ENCODE results near the gene TAGLN3. TPM values are rescaled to one million over a fixed set of nuclear protein-coding genes. Genes with fewer than 3 reads are reported as not detected.
"Not testable (repeated sequence)": the region's sequence is repeated elsewhere in the genome, so short reads cannot be mapped to it uniquely, and the experiment has no call there.

TAGLN3 gene
- total RNA-seq, 4 donors from 2014 or later, result 0.64 to 1.5 (median 0.68) TPM; not detected in 1

DNA sequence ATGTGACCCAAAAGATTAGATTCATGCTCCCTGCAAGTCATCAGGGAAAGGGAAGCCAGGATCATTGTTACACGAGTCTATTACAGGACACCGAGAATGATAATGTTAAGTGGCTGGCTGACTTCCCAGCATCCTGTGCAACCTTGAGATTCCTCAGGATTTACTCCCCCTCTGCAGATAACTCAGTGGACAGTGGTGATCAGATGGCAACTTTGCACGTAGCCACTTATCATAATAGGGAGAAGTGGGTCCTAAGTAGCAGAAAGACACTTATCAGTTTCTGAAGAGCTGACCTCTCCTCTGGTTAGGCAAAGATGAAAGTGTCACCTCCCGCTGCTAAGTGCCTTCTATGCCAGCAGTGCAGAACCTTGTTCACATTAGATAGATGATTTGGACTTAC lies 29.1 kb downstream of the TAGLN3 start:
- in situ Hi-C loops (cut with MboI; ENCODE audit: low pct_ligation_motif_present in 1 of 4, low pct_unique_long_range_greater_than_20kb in 1 of 4, low sequenced_read_pairs in 3 of 4) (no loop called here), intact Hi-C loops (cut with DNase I; ENCODE audit: low total_unique reads) (no loop called here)
- H3K4me3 ChIP-seq, result no peak overlapping the region
- H3K27ac ChIP-seq, result no peak overlapping the region
- no peaks in the 10 kb centered on the region for H3K9me3 ChIP-seq
- no peaks in the 10 kb centered on the region for H3K36me3 ChIP-seq
- WGBS, 2 donors (ENCODE audit: low coverage in 1 of 2), result 60 to 83% methylated on average over 2 to 4 of the region's 4 CpGs
- DNase-seq, result no peak
- H3K4me1 ChIP-seq, result no peaks in the 10 kb centered on the region
- no peaks in the 10 kb centered on the region for H3K27me3 ChIP-seq
- TF ChIP-seq POLR2A (IDR thresholded peaks at IDR 0.05), result no peak
- no peak for TF ChIP-seq CTCF (IDR thresholded peaks at IDR 0.05)
- no peak for TF ChIP-seq POLR2AphosphoS5 (IDR thresholded peaks at IDR 0.05)
- no peak for TF ChIP-seq EP300 (IDR thresholded peaks at IDR 0.05; ENCODE audit: low read depth)

DNA sequence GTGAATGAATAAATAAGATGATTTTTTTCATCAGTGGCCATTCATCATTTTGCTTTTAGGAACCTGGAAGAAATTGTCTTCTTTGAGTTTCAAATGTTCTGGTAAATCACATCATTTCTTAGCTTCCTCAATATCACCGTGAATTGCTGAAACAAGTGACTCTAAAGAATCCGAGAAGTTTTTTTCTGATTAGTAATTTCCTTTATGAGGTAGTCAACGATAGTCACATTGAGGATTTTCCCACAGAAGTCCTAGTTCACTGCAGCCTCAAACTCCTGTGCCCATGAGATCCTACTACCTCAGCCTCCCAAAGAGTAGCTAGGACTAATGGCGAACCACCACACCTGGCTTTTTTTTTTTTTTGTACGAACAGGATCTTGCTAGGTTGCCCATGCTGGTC lies 32.2 kb downstream of the TAGLN3 start:
- Histone ChIP-seq H3K4me3 (no peak overlapping the region), H3K27me3 (no peaks in the 10 kb centered on the region), H3K27ac (no peak overlapping the region), H3K9me3 (no peaks in the 10 kb centered on the region), H3K36me3 (no peaks in the 10 kb centered on the region), H3K4me1 (no peaks in the 10 kb centered on the region)
- intact Hi-C loops (cut with DNase I; ENCODE audit: low total_unique reads) (no loop called here), in situ Hi-C loops (cut with MboI; ENCODE audit: low pct_ligation_motif_present in 1 of 4, low pct_unique_long_range_greater_than_20kb in 1 of 4, low sequenced_read_pairs in 3 of 4) (no loop called here)
- DNase-seq, result no peak
- WGBS, 2 donors (ENCODE audit: low coverage in 1 of 2), result 93 to 97% methylated on average over 5 of the region's 5 CpGs
- no peak for TF ChIP-seq EP300 (IDR thresholded peaks at IDR 0.05; ENCODE audit: low read depth)
- no peak for TF ChIP-seq POLR2A (IDR thresholded peaks at IDR 0.05)
- no peak for TF ChIP-seq CTCF (IDR thresholded peaks at IDR 0.05)
- no peak for TF ChIP-seq POLR2AphosphoS5 (IDR thresholded peaks at IDR 0.05)

GRCh38 chr3:112032098-112032731 lies 33.5 kb downstream of the TAGLN3 start:
- H3K4me3 ChIP-seq, result no peak overlapping the region
- no peaks in the 10 kb centered on the region for H3K9me3 ChIP-seq
- H3K27me3 ChIP-seq, result no peaks in the 10 kb centered on the region
- in situ Hi-C loops (cut with MboI; ENCODE audit: low pct_ligation_motif_present in 1 of 4, low pct_unique_long_range_greater_than_20kb in 1 of 4, low sequenced_read_pairs in 3 of 4) (no loop called here), intact Hi-C loops (cut with DNase I; ENCODE audit: low total_unique reads) (no loop called here)
- no peaks in the 10 kb centered on the region for H3K4me1 ChIP-seq
- TF ChIP-seq POLR2AphosphoS5 (IDR thresholded peaks at IDR 0.05), result no peak
- DNase-seq, result no peak
- H3K27ac ChIP-seq, result no peak overlapping the region
- WGBS, 2 donors (ENCODE audit: low coverage in 1 of 2), result 70 to 83% methylated on average over 5 of the region's 5 CpGs
- H3K36me3 ChIP-seq, result no peaks in the 10 kb centered on the region

GRCh38 chr3:112034436-112034835 lies 35.7 kb downstream of the TAGLN3 start, which contains the start of gene TMPRSS7:
Gene TMPRSS7, plus strand, starts transcription at chr3:112034736. Its CDS starts 110 bp downstream, at chr3:112034846.
- Histone ChIP-seq H3K4me1 (no peaks in the 10 kb centered on the region), H3K4me3 (no peak within 1 kb of the TSS), H3K27me3 (no peaks in the 10 kb centered on the region), H3K36me3 (no peaks in the 10 kb centered on the region), H3K27ac (no peak within 1 kb of the TSS), H3K9me3 (no peaks in the 10 kb centered on the region)
- TF ChIP-seq POLR2A (IDR thresholded peaks at IDR 0.05) (no peak), POLR2AphosphoS5 (IDR thresholded peaks at IDR 0.05) (no peak), EP300 (IDR thresholded peaks at IDR 0.05; ENCODE audit: low read depth) (no peak)
- in situ Hi-C loops (cut with MboI; ENCODE audit: low pct_ligation_motif_present in 1 of 4, low pct_unique_long_range_greater_than_20kb in 1 of 4, low sequenced_read_pairs in 3 of 4), result no loop called here
- WGBS, 2 donors (ENCODE audit: low coverage in 1 of 2), result 97 to 100% methylated on average over 1 to 4 of the region's 4 CpGs
- intact Hi-C loops (cut with DNase I; ENCODE audit: low total_unique reads), result no loop called here
- no peak for DNase-seq

DNA sequence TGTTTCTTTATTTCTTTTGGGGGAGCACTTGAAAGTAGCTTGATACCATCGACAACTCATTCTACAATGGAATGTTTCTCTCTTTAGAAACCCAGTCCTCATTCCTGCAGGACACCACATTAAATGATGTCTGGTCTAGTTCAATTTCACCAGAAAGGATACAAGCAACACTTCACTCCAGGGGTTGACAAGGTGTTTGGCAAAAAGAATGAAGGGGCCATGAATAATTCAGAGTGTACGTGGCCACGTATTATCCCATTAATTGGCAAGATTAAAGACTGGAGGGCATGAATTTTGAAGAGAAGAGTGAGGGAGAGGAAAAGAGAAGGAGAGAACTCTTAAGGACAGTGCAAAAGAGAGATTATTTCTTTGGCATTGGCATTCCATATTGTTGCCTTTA lies 36.5 kb downstream of the TAGLN3 start:
- DNase-seq, result no peak
- H3K4me1 ChIP-seq, result no peaks in the 10 kb centered on the region
- TF ChIP-seq POLR2A (IDR thresholded peaks at IDR 0.05) (no peak), POLR2AphosphoS5 (IDR thresholded peaks at IDR 0.05) (no peak), EP300 (IDR thresholded peaks at IDR 0.05; ENCODE audit: low read depth) (no peak), CTCF (IDR thresholded peaks at IDR 0.05) (no peak)
- H3K27ac ChIP-seq, result no peak overlapping the region
- 64 to 82% methylated on average over 3 of the region's 3 CpGs for WGBS, 2 donors (ENCODE audit: low coverage in 1 of 2)
- intact Hi-C loops (cut with DNase I; ENCODE audit: low total_unique reads) (no loop called here), in situ Hi-C loops (cut with MboI; ENCODE audit: low pct_ligation_motif_present in 1 of 4, low pct_unique_long_range_greater_than_20kb in 1 of 4, low sequenced_read_pairs in 3 of 4) (no loop called here)
- no peak overlapping the region for H3K4me3 ChIP-seq
- H3K9me3 ChIP-seq, result no peaks in the 10 kb centered on the region
- no peaks in the 10 kb centered on the region for H3K36me3 ChIP-seq
- H3K27me3 ChIP-seq, result no peaks in the 10 kb centered on the region

DNA sequence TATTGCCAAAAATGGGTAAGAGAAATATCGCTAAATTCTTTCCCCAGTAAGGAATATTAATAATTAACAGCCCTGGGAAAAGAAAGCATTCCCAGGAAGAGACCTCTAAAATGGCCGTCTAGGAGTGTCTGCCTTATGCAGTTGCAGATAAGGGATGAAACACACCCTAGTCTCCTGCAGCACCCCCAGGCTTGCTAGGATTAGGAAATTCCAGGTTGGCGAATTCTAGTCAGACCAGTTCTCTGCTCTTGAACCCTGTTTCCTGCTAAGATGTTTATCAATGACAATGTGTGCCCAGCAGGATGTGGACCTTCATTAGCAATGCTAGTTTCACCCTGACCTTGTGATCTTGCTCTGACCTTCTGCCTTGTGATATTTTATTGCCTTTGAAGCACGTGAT lies 38.5 kb downstream of the TAGLN3 start:
- in situ Hi-C loops (cut with MboI; ENCODE audit: low pct_ligation_motif_present in 1 of 4, low pct_unique_long_range_greater_than_20kb in 1 of 4, low sequenced_read_pairs in 3 of 4); H3K4me3 ChIP-seq; H3K4me1 ChIP-seq; intact Hi-C loops (cut with DNase I; ENCODE audit: low total_unique reads); DNase-seq; H3K27me3 ChIP-seq; H3K9me3 ChIP-seq; H3K27ac ChIP-seq; H3K36me3 ChIP-seq: not testable (repeated sequence)
- WGBS, 2 donors (ENCODE audit: low coverage in 1 of 2), result 53 to 62% methylated on average over 3 to 4 of the region's 4 CpGs
